Hematopoietic multipotent progenitor cell treated with erythropoietin and hydrocortisone succinate and interleukin-3 and kit ligand, for 6 days (in vitro differentiated cells): ENCODE results near the gene EPN3.

ENCODE experiments used
- DNase-seq: peaks from one replicate; pipeline ENCODE4 v3.0.0-alpha.2; 2015

Gene EPN3

DNA sequence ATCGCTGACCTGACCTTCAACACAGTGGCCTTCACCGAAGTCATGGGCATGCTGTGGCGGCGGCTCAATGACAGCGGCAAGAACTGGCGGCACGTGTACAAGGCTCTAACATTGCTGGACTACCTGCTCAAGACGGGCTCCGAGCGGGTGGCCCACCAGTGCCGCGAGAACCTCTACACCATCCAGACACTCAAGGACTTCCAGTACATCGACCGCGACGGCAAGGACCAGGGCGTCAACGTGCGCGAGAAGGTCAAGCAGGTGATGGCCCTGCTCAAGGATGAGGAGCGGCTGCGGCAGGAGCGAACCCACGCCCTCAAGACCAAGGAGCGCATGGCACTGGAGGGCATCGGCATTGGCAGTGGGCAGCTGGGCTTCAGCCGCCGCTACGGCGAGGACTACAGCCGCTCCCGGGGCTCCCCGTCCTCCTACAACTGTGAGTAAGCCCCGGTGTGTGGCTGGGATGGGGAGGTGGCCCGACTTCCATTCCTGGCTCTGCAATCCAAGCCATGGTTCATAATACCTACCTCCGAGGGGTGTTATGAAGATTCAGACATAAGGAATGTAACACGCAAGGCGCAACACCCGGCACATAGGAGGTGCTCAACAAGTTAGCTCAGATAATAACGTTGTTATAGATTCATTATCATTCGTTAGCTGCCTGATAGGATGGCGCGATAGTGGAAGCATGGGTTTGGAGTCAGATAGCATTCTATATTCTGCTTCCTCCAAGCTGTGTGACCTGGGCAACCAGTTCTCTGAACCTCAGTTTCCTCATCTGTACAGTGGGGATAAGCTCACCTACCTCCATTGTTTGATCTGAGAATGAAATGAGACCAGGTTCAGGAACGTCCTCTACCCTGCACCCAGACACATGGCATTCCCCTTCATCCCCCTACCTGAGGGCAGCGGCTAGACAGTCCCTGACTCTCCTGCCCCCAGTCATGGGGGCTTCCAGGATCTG lies 4.4 kb downstream of the EPN3 start:
- no peak for DNase-seq

- no peak for DNase-seq
Observed at GRCh38 chr17:50537721-50538548, 5.4 kb downstream of the EPN3 start.

GRCh38 chr17:50538549-50539410 lies 6.2 kb downstream of the EPN3 start:
- no peak for DNase-seq

DNA sequence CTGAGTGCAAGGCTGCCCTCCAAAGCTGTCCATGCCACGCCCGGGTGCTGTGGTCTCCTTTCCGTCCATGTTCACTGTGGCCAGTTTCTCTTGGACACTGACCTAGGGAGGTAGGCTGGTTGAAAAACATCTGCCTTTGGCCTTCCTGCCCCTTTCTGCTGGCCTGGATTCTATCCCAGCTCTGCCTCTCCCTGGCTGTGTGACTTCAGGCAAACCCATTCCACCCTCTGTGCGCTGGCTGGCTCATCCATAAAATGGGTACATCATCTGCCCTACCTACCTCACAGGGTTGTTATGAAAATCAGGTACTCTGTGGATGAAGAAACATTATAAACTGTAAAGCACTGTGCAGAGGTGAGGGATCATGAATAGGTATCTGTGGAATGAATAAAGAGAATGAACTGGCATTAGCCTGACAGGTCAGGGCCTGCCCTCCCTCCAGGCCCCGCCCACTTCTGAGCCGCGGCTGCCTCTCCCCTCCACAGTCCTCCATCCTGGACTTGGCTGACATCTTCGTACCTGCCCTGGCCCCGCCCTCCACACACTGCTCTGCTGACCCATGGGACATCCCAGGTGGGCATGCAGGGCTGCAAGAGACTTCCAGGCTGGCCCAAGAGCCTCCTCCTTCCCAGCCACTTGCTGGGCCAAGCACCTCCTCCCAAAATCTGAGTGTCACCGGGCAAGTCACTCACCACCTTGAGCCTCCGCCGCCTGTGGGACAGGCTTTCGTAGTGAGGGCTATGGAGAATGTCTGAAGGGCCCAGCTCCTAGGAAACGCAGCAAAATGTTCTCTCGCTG lies 7.4 kb downstream of the EPN3 start:
- no peak for DNase-seq

DNA sequence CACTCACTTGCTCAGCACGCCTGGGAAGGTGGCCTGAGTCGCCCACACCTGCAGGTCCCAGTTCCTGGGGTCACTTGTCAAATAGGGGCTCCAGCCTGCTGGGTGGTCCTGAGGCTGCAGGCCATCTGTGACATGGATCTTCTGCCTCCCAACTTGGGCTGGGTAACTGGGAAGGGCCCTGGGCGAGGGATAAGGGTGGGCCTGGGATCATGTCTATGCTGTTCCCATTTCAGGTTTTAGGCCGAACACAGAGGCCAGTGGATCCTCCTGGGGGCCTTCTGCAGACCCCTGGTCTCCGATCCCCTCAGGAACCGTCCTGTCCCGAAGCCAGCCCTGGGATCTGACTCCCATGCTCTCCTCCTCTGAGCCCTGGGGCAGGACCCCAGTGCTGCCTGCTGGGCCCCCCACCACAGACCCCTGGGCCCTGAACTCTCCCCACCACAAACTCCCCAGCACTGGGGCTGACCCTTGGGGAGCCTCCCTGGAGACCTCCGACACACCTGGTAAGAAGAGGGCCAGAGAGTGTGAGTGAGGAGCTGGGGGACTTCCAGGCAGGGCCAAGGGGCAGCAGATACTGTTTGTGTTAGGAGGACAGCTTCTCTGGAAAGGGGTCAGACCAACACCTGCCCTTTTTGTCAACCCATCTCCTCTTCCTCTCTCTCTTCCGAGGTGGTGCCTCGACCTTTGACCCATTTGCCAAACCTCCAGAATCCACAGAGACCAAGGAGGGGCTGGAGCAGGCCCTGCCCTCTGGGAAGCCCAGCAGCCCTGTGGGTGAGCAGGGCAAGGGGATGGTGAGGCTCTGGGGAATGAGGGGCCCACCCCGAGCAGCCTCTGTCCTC lies 8.2 kb downstream of the EPN3 start:
- DNase-seq, result no peak

DNA sequence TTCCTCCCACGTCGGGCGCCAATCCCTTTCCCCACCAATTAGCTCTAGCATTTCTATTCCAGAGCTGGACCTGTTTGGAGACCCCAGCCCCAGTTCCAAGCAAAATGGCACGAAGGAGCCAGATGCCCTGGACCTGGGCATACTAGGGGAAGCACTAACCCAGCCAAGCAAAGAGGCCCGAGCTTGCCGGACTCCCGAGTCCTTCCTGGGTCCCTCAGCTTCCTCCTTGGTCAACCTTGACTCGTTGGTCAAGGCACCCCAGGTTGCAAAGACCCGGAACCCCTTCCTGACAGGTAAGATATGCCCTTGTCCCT lies 8.8 kb downstream of the EPN3 start:
- DNase-seq, result no peak

- DNase-seq, result peak; percentile 87
Observed at GRCh38 chr17:50541716-50542688, 9.5 kb downstream of the EPN3 start.

- DNase-seq, result no peak
Observed at GRCh38 chr17:50542795-50543774, 10.6 kb downstream of the EPN3 start.

DNA sequence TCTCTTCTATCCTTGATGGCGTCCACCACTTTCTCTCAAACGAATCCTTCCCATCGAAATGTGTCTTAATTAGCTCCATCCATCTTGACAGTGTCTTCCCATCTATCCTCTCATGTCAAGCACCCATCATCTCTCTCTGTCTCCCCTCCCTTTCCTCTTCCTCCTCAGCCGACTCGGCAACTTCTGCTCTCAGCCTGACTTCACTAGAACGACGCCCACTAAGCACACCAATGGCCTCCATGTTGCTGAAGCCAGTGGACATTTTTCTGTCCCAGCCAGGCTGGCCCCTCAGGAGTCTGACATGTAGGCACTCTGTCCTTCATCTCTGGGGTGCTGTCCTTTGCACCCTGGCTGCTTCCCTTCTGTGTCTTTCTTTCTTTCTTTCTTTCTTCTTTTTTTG lies 12.0 kb downstream of the EPN3 start:
- DNase-seq, result no peak

DNA sequence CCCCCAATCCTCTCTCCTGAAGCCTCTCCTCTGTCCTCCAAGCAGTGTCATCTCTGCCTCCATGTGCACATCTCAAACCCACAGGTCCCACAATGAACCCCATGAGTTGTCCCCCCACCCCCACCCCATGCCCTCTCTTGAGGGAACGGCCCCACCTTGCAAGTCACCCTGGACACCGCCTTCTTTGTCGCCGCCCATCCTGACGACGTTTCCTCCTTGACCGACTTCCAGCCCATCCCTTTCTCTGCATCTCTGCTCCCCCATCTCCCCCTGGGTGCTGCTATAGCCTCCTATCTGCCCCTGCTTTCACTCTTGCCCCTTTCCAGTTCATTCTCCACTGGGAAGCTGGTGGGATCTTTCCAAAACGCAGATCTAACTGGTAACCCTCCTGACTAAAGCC lies 12.8 kb downstream of the EPN3 start:
- DNase-seq, result no peak

GRCh38 chr17:50546701-50547034 lies 14.1 kb downstream of the EPN3 start:
- no peak for DNase-seq

- peak; percentile 95 for DNase-seq
Observed at GRCh38 chr17:50547035-50547735, 14.7 kb downstream of the EPN3 start, which contains the start of gene SPATA20. Gene SPATA20, plus strand, starts transcription at chr17:50547174. Its CDS starts 35 bp downstream, at chr17:50547209.

GRCh38 chr17:50547736-50548083 lies 15.2 kb downstream of the EPN3 start:
- peak; percentile 64 for DNase-seq

- no peak for DNase-seq
Observed at GRCh38 chr17:50548831-50549230, 16.3 kb downstream of the EPN3 start.

GRCh38 chr17:50549256-50549941 lies 16.9 kb downstream of the EPN3 start:
- no peak for DNase-seq

- no peak for DNase-seq
Observed at GRCh38 chr17:50549969-50550368, 17.4 kb downstream of the EPN3 start.

- DNase-seq, result peak; percentile 67
Observed at GRCh38 chr17:50550661-50551432, 18.3 kb downstream of the EPN3 start.
